ENCODE data around the gene ABI3BP. TPM values are rescaled to one million over a fixed set of nuclear protein-coding genes. Genes with fewer than 3 reads are reported as not detected.

ABI3BP gene
- total and polyA plus RNA-seq, 4 donors, result 1.9 to 4.2 (median 2.4) TPM

- TF ChIP-seq, protein P1, sequence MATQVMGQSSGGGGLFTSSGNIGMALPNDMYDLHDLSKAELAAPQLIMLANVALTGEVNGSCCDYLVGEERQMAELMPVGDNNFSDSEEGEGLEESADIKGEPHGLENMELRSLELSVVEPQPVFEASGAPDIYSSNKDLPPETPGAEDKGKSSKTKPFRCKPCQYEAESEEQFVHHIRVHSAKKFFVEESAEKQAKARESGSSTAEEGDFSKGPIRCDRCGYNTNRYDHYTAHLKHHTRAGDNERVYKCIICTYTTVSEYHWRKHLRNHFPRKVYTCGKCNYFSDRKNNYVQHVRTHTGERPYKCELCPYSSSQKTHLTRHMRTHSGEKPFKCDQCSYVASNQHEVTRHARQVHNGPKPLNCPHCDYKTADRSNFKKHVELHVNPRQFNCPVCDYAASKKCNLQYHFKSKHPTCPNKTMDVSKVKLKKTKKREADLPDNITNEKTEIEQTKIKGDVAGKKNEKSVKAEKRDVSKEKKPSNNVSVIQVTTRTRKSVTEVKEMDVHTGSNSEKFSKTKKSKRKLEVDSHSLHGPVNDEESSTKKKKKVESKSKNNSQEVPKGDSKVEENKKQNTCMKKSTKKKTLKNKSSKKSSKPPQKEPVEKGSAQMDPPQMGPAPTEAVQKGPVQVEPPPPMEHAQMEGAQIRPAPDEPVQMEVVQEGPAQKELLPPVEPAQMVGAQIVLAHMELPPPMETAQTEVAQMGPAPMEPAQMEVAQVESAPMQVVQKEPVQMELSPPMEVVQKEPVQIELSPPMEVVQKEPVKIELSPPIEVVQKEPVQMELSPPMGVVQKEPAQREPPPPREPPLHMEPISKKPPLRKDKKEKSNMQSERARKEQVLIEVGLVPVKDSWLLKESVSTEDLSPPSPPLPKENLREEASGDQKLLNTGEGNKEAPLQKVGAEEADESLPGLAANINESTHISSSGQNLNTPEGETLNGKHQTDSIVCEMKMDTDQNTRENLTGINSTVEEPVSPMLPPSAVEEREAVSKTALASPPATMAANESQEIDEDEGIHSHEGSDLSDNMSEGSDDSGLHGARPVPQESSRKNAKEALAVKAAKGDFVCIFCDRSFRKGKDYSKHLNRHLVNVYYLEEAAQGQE (IDR thresholded peaks at IDR 0.05), result no peak
- TF ChIP-seq FOXA2 (IDR thresholded peaks at IDR 0.05) (no peak), HNF4A (conservative IDR thresholded peaks at IDR 0.05) (peak; percentile 32 to 57), YY1 (IDR thresholded peaks at IDR 0.05) (no peak)
- TF ChIP-seq, protein P2, sequence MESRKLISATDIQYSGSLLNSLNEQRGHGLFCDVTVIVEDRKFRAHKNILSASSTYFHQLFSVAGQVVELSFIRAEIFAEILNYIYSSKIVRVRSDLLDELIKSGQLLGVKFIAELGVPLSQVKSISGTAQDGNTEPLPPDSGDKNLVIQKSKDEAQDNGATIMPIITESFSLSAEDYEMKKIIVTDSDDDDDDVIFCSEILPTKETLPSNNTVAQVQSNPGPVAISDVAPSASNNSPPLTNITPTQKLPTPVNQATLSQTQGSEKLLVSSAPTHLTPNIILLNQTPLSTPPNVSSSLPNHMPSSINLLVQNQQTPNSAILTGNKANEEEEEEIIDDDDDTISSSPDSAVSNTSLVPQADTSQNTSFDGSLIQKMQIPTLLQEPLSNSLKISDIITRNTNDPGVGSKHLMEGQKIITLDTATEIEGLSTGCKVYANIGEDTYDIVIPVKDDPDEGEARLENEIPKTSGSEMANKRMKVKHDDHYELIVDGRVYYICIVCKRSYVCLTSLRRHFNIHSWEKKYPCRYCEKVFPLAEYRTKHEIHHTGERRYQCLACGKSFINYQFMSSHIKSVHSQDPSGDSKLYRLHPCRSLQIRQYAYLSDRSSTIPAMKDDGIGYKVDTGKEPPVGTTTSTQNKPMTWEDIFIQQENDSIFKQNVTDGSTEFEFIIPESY (IDR thresholded peaks at IDR 0.05), result no peak
- TF ChIP-seq, protein P3, sequence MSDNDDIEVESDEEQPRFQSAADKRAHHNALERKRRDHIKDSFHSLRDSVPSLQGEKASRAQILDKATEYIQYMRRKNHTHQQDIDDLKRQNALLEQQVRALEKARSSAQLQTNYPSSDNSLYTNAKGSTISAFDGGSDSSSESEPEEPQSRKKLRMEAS (IDR thresholded peaks at IDR 0.05), result no peak
Observed at GRCh38 chr3:100717637-100718487, 275.4 kb downstream of the ABI3BP start (continued).

- TF ChIP-seq ATF3 (IDR thresholded peaks at IDR 0.05), result no peak
- no peak for TF ChIP-seq GABPA (IDR thresholded peaks at IDR 0.05 in 1 of 2, conservative IDR thresholded peaks at IDR 0.05 in 1 of 2)
Observed at GRCh38 chr3:100717063-100717462, 276.2 kb downstream of the ABI3BP start.

GRCh38 chr3:100715176-100715575 is 278.0 kb downstream of the ABI3BP start:
- H3K27me3 ChIP-seq (ENCODE audit: control insufficient read depth in 4 of 4, insufficient read depth in 4 of 4, low read length in 3 of 4), result no peaks in the 10 kb centered on the region
- H3K4me1 ChIP-seq (ENCODE audit: control insufficient read depth in 4 of 4, insufficient read depth in 4 of 4, low read length in 3 of 4), result peaks cover 10 to 50% (median 26%) of the 10 kb centered on the region in 4 donors
- peaks cover 1 to 23% (median 10%) of the 10 kb centered on the region in 4 donors for H3K36me3 ChIP-seq (ENCODE audit: control insufficient read depth in 4 of 4, insufficient read depth in 3 of 4, low read depth in 1 of 4, low read length in 3 of 4)
- H3K27ac ChIP-seq (ENCODE audit: low read depth in 1 of 2, low read length in 2 of 2), result no peak overlapping the region
- TF ChIP-seq JUND (IDR thresholded peaks at IDR 0.05), result no peak
- no peak for TF ChIP-seq RAD21 (IDR thresholded peaks at IDR 0.05)
- no peak for TF ChIP-seq GABPA (IDR thresholded peaks at IDR 0.05 in 1 of 2, conservative IDR thresholded peaks at IDR 0.05 in 1 of 2)
- TF ChIP-seq, protein P2 (IDR thresholded peaks at IDR 0.05), result no peak
- TF ChIP-seq, protein P3 (IDR thresholded peaks at IDR 0.05), result no peak
- TF ChIP-seq YY1 (IDR thresholded peaks at IDR 0.05), result no peak
- TF ChIP-seq ATF3 (IDR thresholded peaks at IDR 0.05), result no peak
- TF ChIP-seq TAF1 (conservative IDR thresholded peaks at IDR 0.05), result no peak
- TF ChIP-seq FOXA2 (IDR thresholded peaks at IDR 0.05), result no peak
- no peak for TF ChIP-seq HNF4A (conservative IDR thresholded peaks at IDR 0.05)
- no peak for TF ChIP-seq HNF4G (IDR thresholded peaks at IDR 0.05)
- TF ChIP-seq FOXA1 (IDR thresholded peaks at IDR 0.05), result no peak
- no peak for TF ChIP-seq SP1 (IDR thresholded peaks at IDR 0.05)
- TF ChIP-seq, protein P1 (IDR thresholded peaks at IDR 0.05), result no peak
- no peak overlapping the region for H3K4me3 ChIP-seq (ENCODE audit: low read depth in 1 of 3, low read length in 3 of 3)
- H3K9me3 ChIP-seq (ENCODE audit: control insufficient read depth in 4 of 4, low read length in 3 of 4), result no peaks in the 10 kb centered on the region
- no peak overlapping the region for H3K9ac ChIP-seq (ENCODE audit: low read depth in 1 of 2, low read length in 2 of 2)
- no peak for DNase-seq (ENCODE audit: low spot score)

More at GRCh38 chr3:100717063-100717462, 276.2 kb downstream of the ABI3BP start:
- WGBS, result 34% methylated on average over 2 of the region's 2 CpGs
- Histone ChIP-seq H3K27me3 (ENCODE audit: control insufficient read depth in 4 of 4, insufficient read depth in 4 of 4, low read length in 3 of 4) (no peaks in the 10 kb centered on the region), H3K27ac (ENCODE audit: low read depth in 1 of 2, low read length in 2 of 2) (peak overlapping the region in 1 of 2 donors; percentile 20), H3K4me3 (ENCODE audit: low read depth in 1 of 3, low read length in 3 of 3) (no peak overlapping the region), H3K9ac (ENCODE audit: low read depth in 1 of 2, low read length in 2 of 2) (no peak overlapping the region), H3K4me1 (ENCODE audit: control insufficient read depth in 4 of 4, insufficient read depth in 4 of 4, low read length in 3 of 4) (peaks cover 10 to 35% (median 18%) of the 10 kb centered on the region in 4 donors), H3K9me3 (ENCODE audit: control insufficient read depth in 4 of 4, low read length in 3 of 4) (no peaks in the 10 kb centered on the region), H3K36me3 (ENCODE audit: control insufficient read depth in 4 of 4, insufficient read depth in 3 of 4, low read depth in 1 of 4, low read length in 3 of 4) (peaks cover 7 to 31% (median 18%) of the 10 kb centered on the region in 4 donors)
- DNase-seq (ENCODE audit: low spot score), result no peak
